GM21423 (cell line): ENCODE results near the gene BARHL1.

Experiments used
- ATAC-seq: cut with Tn5 transposase; IDR thresholded peaks from one replicate; pipeline ENCODE4 v1.9.1; 2021; ENCODE audit warnings: mild to moderate bottlenecking, moderate library complexity; ENCODE audit not compliant: unreplicated experiment

The BARHL1 gene

DNA sequence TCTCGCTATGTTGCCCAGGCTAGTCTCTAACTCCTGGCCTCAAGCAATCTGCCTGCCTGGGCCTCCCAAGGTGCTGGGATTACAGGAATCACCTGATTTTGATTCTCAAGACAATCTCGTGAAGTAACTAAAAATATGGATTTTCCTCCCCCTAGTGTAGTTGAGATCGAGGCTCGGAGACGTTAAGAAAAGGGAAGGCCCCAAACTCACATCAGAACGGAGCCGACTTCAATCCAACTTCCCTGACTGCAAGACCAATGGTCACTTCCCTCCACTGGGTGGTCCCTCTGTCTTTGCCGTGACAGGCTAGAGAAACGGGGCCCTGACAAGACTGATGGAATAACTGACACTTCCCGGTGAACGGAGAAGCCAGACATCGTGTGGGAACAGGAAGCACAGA is 28.3 kb downstream of the BARHL1 start:
- ATAC-seq: no peak

- ATAC-seq: no peak
Observed at GRCh38 chr9:132614324-132614723, 31.9 kb downstream of the BARHL1 start.

DNA sequence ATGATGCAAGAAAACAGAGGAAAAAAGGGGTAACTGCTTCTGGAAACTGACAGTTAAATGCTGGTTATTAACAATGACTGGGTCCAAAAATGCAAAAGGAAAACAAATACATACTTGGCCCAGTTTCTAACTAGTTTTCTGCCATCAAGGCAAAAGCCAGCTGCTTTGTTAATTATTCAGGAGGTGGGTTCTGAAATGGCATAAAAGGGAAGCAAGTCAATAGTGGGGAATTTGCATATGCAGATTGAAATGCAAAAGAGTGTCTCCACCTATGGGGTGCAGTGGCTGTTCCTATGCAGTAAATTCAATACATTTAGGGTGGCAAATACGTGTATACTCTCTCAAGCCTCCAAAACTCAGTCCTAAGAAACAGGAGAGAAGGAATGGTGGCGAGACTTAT is 33.4 kb downstream of the BARHL1 start:
- no peak for ATAC-seq

DNA sequence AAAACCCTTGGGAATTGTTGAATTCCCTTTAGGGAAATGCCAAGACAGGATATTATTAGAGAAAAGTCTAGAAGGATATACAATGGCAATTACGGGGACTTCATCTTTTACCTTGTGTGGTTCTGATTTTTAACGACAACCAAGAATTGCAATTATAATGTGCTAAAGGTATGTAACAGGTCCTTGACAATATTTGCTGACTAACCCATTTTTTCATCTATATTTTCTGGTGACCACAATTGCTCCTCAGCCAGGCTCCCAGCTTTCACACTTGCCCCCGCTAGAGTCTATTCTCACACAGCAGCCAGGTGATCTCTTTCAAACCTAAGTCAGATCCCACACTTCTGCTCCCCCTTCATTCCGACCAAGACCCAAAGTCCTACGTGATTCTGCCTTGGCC is 34.3 kb downstream of the BARHL1 start:
- ATAC-seq: no peak

DNA sequence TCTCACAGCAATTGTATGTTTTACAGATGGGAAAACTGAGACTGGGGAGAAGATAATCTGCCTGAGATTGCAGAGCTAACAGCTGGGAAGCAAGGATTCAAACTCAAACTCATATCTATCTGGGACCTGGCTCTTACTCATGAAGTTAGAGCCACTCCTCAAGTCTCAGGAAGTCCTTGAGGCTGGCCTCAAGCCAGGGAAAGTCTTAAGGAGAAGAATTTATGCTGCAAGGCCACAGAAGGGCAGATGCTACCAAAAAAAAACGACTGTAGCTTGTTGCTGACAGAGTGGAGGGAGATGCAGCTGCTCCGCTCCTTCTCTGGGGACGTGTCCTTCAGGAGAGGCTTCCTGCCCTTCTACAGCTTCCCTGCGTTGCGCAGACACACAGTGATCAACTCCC is 39.8 kb downstream of the BARHL1 start:
- no peak for ATAC-seq

- ATAC-seq: no peak
Observed at GRCh38 chr9:132626285-132626684, 43.9 kb downstream of the BARHL1 start.

DNA sequence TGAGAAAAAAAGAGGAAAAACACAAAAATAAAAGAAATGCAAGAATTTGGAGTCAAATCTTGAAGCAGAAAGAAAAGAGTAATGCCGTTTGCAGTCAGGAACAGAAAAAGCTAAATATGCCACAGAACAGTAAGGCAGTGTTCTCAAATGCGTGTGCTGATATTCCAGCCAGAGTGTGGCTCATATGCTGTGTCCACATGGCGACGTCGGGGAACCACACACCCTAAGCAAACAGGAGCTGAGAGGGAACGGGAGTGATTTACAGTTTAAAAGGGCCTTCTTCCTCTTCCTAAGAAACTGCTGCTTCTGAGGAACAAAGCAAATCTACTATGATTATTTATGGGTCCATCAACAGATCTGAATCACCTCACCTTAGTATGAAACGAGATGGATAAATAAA is 44.7 kb downstream of the BARHL1 start:
- no peak for ATAC-seq

- ATAC-seq: no peak
Observed at GRCh38 chr9:132627594-132627993, 45.2 kb downstream of the BARHL1 start.

GRCh38 chr9:132628746-132629145 is 46.3 kb downstream of the BARHL1 start:
- ATAC-seq: no peak

GRCh38 chr9:132630116-132630515 is 47.7 kb downstream of the BARHL1 start:
- ATAC-seq: no peak

- ATAC-seq: no peak
Observed at GRCh38 chr9:132630811-132631210, 48.4 kb downstream of the BARHL1 start.

- ATAC-seq: no peak
Observed at GRCh38 chr9:132631280-132631679, 48.9 kb downstream of the BARHL1 start.

GRCh38 chr9:132631685-132632084 is 49.3 kb downstream of the BARHL1 start:
- ATAC-seq: no peak

DNA sequence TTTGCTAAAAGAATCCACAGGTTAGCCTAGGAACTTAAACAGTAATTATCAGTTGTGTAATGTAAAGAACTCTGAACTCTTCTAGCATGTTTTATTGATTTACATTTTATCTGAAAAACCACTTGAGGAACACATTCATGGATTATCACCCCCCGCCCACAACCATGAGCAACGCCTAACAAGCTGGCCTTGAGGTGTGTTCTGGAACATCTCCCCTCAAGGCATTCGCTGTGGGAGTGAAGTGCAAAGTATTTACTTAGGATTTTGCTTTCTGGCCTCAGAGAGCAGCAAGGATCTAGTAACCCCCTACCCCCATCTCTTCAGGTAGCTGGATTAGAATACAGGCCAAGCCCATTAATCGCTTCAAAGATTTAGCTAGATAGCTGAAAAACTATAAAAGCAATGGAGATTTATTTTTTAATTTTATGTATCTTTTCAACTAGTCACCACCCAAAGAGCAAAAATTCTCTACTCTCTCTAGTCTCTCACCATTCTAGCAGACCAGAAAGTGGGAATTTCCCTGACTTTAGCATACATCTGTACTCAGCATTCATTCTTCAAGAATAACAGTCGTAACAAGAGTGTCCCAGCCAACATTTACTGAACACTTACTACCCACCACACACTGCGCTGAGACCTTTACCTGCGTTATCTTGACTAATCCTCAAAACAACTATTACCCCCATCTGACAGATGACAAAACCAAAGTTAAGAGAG is 50.2 kb downstream of the BARHL1 start:
- no peak for ATAC-seq

DNA sequence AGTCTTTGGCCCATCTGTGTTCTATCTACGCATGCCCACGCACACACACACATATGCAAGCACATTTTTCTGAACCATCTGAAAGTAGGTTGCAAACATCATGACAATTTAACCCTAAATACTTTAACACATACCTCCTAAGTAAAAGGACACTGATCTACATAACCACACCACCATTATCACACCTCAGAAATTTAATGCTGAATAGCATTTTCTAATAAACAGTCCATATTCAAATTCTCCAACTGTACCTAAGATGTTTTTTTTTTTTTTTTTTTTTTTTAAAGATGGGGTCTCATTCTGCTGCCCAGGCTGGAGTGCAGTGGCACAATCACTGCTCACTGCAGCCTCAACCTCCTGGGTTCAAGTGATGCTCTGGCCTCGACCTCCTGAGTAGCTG is 51.9 kb downstream of the BARHL1 start:
- ATAC-seq: no peak

DNA sequence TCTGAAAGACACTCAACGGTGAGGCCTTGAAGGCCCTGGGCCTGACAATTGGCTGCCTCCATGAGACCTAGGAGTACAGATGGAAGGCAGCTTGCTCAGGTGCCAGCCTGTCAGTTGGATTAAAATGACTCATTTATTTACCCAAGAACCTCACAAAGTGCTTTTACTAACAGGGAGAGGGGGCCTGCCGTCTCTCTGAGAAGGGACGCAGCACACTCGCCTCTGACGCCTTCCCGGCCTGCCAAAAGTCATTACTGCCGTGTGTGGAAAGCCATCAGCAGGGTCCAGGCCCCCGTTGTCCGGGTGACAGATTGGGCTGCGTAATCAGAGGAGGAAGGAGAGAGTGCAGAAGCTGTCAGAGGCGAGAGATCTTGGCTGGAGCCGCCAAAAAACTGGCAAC is 54.9 kb downstream of the BARHL1 start:
- no peak for ATAC-seq

GRCh38 chr9:132637801-132638200 is 55.4 kb downstream of the BARHL1 start:
- no peak for ATAC-seq

DNA sequence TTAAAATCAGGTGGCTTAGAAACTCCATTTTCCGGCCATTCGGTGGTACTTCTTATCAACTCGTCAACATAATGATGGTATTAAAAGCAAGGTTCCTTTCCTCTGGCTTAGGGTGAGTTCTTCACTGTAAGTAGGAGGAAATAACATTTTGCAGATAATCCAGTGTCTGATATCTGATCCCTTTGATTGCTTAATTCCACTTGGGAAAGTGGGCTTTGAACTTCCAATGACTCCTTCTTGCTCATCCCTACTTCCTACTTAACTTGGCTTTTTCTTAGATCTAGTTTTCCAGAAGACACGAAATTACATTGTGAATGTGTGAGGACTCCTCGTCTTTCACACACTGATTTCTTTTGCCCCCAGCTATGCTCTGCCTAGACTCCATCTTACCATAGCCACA is 55.8 kb downstream of the BARHL1 start:
- no peak for ATAC-seq

- no peak for ATAC-seq
Observed at GRCh38 chr9:132639322-132639721, 56.9 kb downstream of the BARHL1 start.
